Prostate gland (tissue), 2 donors: Measurements from ENCODE around the gene CDC25A.

Experiments used
- CTCF ChIP-seq, 4 experiments: fragments of 200-600 bp in 2 of 4; fragments of 450-650 bp in 2 of 4; sonication (generic) in 2 of 4; IDR thresholded peaks; 1 replicate in 3 of 4; 2 replicates in 1 of 4; pipeline ENCODE4 v1.5.1; 2016 to 2019; ENCODE audit warnings: antibody characterized with exemption in 4 of 4, mild to moderate bottlenecking in 2 of 4, moderate library complexity in 2 of 4
- POLR2A ChIP-seq: fragments of 450-650 bp; IDR thresholded peaks from one replicate; pipeline ENCODE4 v1.6.1; 2016; ENCODE audit warnings: antibody characterized with exemption, mild to moderate bottlenecking
- POLR2AphosphoS5 ChIP-seq: sonication (generic); formaldehyde crosslinking; IDR thresholded peaks from one replicate; pipeline ENCODE4 v1.6.1; 2017; ENCODE audit warnings: antibody characterized with exemption

GRCh38 chr3:48219543-48219942 is 31.3 kb upstream of the CDC25A start:
- TF ChIP-seq CTCF (IDR thresholded peaks at IDR 0.05): no peak
- no peak for TF ChIP-seq POLR2AphosphoS5
- TF ChIP-seq POLR2A: no peak
